Activated T-cell treated with anti-CD3 and anti-CD28 coated beads, Interleukin-2, amount 50 U/mL, for 1 hour (primary cell): ENCODE results near the gene MAST2.

ENCODE experiments used
- DNase-seq: peaks from one replicate; pipeline ENCODE4 v3.0.0-alpha.2; 2020

The MAST2 gene

GRCh38 chr1:45998020-45998617, 194.7 kb downstream of the MAST2 start:
- DNase-seq = no peak

DNA sequence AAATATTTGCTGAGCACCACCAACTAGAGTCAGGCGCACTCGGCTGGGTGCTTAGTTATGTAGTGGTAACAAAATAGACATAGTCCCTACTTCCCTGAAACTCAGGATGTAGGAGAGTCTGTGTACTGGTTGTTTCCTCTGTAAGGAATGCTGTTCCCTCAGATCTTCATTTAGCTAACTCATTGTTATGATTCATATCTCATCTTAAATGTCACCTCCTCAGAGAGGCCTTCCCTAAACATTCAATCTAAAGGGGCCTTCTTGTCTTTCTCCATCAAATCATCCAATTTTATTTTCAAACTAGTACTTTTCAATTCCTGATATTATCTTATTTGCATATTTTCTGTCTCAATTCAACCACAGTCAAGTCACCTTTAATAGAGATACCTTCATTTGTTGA, 196.1 kb downstream of the MAST2 start:
- no peak for DNase-seq

GRCh38 chr1:46001081-46001785, 197.8 kb downstream of the MAST2 start:
- no peak for DNase-seq

DNA sequence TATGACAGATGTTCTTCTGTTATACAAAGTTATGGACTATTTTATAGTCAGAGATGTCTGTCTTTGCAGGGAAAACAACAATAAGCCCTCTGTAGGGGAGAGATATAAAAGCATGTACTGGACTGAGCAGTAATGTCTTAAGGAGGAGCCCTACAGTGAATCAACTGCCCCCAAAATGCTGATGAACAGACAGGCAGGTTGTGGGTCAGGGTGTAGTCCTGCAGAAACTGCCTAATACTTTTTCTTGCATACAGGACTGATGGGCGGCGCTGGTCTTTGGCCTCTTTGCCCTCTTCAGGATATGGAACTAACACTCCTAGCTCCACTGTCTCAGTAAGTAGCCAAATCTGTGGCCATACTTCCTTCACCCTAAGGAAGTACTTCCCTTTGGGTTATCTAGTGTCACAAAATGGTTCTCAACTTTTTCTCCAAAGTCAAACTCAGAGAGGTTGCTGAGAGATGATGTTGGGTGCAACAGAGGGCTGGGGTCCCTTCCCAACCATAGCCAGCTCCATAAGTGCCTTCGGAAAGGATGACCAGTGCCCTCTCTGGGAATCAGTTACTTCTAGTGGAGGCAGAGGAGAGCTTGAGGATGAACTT, 199.2 kb downstream of the MAST2 start:
- DNase-seq = no peak

DNA sequence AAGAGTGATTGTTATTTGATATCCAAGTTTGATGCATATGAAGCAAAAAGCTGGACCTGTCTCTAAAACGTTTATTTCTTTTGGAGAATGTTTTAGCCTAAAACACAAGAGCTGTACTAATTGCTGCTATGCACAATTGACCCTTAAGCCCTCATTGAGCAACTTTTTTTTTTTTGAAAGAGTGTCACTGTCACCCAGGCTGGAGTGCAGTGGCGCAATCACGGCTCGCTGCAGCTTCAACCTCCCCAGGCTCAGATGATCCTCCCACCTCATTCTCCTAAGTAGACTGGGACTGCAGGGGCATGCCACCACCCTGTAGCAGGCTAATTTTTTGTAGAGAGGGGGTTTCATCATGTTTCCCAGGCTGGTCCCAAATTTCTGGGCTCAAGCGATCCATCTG, 199.9 kb downstream of the MAST2 start:
- no peak for DNase-seq

DNA sequence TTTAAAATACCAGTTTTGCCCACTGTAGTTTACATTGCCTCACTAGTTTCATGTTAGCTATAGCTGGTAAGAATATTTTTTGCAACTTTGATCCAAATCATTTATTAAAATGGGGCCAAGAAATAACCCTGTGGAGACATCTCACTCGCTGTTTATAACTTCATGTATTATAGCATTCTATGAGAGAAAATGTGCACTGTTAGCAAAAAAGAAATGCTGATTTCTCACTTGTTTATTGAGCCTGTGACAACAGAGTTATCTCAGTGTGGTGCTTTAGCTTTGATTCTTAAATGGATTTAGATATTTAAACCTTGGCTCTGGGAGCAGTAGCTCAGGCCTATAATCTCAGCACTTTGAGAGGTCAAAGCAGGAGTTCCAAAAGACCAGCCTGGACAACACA, 201.1 kb downstream of the MAST2 start:
- no peak for DNase-seq

- no peak for DNase-seq
These were observed 202.2 kb downstream of the MAST2 start for GRCh38 chr1:46005594-46005993.

DNA sequence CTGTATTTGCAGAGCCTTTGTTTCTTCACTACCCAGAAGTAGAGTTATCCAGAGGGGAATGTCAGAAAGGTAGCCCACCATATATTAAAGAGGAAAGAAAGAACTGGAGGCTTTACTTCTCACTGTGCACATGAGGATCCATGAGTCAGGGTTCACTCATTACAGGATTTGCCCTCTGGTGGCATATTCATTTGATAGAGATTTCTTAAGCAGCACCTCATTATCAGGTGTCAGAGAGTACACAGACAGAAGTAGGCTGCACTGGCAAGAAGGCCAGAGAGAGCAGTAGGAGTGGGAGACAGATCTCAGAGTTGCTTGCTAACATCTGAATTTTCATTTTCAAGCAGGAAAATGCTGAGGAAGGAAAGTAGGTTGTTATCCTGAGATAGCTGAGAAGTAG, 205.2 kb downstream of the MAST2 start:
- DNase-seq = no peak

DNA sequence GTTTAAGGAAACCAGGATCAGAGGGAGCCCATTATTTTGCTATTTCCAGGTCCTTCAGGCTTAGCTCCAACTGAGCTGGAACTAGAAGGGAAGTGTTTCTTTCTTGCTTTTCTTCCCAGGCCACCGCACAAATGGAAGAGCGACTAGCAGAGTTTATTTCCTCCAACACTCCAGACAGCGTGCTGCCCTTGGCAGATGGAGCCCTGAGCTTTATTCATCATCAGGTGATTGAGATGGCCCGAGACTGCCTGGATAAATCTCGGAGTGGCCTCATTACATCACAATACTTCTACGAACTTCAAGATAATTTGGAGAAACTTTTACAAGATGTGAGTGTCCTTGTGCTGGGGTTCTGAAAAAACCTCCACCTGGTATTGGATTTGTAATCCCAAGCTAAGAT, 207.2 kb downstream of the MAST2 start:
- no peak for DNase-seq

- DNase-seq = no peak
These were observed 207.8 kb downstream of the MAST2 start for GRCh38 chr1:46011121-46011695.

DNA sequence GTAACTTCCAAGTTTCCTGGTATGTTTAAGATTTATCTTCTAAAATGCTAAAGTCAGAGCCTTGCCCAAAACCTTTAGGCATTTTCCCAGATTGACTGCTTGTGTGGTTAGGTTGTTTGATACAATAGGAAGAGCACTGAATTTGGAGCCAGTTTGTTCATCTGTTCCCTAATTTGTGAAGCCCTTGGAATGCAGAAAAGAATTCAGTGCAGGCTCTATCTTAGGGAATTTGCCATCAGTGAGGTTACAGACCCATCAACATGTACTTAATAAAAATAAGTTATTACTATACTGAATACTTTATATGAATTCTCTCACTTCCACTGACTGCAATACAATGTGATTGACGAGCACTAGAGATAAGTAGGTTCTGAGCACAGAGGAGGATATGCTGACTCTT, 208.8 kb downstream of the MAST2 start:
- DNase-seq = no peak

DNA sequence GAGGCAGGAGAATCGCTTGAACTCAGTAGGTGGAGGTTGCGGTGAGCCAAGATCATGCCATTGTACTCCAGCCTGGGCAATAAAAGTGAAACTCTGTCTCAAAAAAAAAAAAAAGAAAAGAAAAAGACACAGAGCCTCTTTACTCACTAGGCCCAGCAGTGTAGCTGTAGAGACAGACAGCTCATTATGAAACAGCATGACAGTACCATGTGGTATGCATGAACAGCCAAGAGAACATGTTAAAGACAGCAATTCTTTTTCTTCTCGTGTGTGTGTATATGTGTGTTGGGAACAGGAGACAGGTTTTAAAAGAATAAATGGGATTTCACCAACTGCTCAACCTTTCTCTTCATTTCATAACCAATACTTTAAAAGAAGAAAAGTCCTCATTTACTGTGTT, 210.2 kb downstream of the MAST2 start:
- DNase-seq = no peak

DNA sequence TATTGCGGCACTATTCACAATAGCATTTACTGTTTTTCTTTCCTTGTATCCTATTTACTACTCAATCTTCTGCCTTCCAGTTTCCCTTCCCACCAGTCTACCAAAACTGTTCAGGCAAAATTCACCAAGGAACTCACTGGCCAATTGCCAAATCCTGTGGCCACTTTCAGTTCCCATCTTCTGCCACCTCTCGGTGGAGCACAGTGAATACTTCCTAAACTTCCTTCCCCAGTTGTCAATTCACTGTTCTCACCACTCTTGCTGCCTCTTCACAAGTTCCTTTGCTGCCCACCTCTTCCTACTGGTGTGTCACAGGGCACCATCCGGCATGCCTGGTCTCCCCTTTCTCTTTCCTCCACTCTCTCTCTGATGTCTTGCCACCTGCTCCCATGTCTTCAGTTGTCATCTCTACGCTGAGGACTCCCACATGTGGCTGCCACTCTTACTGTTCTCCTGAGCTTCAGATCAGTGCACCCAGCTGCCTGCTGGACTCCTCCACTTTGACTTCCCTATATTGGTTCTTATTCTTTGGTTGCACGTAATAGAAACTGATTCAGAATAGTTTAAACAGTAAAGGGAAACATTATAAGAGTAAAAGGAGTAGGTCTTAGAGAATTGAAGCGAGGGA, 214.6 kb downstream of the MAST2 start:
- DNase-seq = no peak

DNA sequence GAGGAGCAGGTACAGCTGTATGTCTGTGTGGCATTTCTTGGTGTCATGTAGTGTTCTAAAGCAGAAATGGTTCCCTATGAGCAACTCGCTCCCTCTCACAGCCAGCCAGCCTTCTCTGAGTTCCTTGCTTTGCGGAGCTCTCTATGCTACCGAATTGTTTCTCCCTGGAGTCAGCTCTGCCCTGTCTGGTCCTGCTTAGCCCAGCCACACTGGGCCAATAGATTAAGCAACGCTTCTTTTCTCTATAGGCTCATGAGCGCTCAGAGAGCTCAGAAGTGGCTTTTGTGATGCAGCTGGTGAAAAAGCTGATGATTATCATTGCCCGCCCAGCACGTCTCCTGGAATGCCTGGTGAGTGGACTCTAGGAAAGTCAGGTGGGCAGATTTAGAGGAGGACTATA, 215.9 kb downstream of the MAST2 start:
- no peak for DNase-seq

GRCh38 chr1:46020010-46020409, 216.6 kb downstream of the MAST2 start:
- DNase-seq = no peak

DNA sequence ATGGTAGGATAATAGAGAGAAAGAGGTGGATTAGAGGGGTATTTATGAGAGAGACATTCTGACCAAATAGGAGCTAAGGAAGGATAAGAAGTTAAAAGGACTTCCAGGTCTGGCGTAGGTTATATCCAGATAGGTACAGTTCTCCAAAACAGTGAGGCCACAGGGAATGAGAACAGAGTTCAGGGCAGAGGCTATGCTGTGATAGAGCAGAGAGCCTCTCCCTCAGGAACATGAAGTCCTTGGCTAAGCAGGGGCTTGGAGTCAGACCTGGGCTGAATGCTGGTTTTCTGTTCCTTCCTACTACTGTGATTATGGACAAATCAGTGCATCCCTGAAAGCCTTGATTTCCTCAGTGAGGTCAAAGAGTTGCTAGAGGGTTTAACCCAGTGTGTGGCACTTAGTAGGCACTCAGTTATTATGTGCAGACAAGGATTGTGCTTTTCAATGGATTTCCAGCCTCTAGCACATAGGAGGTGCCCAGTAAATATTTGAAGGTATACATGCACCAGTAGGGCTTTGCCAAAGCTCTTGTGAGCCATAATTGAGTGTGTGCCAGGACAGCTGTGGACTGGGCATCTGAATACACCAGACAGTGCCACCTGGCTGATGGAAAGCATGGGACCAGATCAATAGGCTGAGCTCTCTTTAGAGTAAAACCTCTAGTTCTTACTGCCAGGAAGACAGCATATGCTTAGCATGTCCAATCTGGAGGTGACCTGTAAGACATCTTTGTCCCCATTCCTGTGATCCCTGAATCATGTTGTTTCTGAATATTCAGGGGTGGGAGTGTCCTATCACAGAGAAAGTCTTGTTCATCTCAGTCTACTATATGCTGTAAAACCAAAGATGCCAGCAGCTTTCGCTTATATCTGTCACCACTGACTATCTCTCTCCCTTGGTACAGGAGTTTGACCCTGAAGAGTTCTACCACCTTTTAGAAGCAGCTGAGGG, 217.9 kb downstream of the MAST2 start:
- DNase-seq = no peak

- no peak for DNase-seq
These were observed 223.1 kb downstream of the MAST2 start for GRCh38 chr1:46026531-46026930.

- no peak for DNase-seq
These were observed 224.6 kb downstream of the MAST2 start for GRCh38 chr1:46027788-46028573.

- no peak for DNase-seq
These were observed 226.9 kb downstream of the MAST2 start for GRCh38 chr1:46030074-46030870.

GRCh38 chr1:46030876-46031660, 227.7 kb downstream of the MAST2 start:
- no peak for DNase-seq
